PC-3 (cell line): ENCODE data around the gene YWHAQ.

Source experiments
- CTCF ChIP-seq: fragments of 300-600 bp; sonication (generic); conservative IDR thresholded peaks from 2 replicates; pipeline ENCODE4 v1.5.1; 2017; ENCODE audit warnings: antibody characterized with exemption, low read depth, mild to moderate bottlenecking, low read length
- EZH2 ChIP-seq: fragments of 300-600 bp; sonication (generic); IDR thresholded peaks from one replicate; pipeline ENCODE4 v1.6.1; 2017; ENCODE audit warnings: antibody characterized with exemption, mild to moderate bottlenecking, low read length; ENCODE audit not compliant: unreplicated experiment
- EZH2phosphoT487 ChIP-seq: fragments of 300-600 bp; sonication (generic); IDR thresholded peaks from 2 replicates; pipeline ENCODE4 v1.6.1; 2018; ENCODE audit warnings: mild to moderate bottlenecking, antibody characterized with exemption, low read length, borderline replicate concordance

- TF ChIP-seq CTCF (no peak), EZH2phosphoT487 (no peak), EZH2 (no peak)
These were observed 9.0 kb upstream of the YWHAQ start for GRCh38 chr2:9639740-9640343.
